ENCODE measurements around the gene METTL8.
"Not testable (repeated sequence)": the region's sequence is repeated elsewhere in the genome, so short reads cannot be mapped to it uniquely, and the experiment has no call there.

Gene METTL8

DNA sequence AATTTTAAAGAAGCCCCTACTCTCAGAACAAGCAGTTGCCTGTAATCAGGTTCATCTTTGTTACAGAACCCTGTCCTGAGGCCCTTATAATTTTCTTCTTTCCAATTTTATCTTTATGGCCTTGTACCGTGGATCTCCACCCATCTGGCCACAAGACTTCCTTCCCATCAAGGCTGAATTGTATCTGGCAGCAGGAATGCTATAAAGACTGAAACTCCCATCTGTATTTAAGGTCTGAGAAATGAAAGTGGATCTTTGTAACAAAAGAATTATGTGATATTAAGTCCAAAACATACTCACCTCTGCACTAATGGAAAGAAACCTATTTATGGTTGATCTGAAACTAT, 91.8 kb downstream of the METTL8 start:
- DNase-seq = no peak

DNA sequence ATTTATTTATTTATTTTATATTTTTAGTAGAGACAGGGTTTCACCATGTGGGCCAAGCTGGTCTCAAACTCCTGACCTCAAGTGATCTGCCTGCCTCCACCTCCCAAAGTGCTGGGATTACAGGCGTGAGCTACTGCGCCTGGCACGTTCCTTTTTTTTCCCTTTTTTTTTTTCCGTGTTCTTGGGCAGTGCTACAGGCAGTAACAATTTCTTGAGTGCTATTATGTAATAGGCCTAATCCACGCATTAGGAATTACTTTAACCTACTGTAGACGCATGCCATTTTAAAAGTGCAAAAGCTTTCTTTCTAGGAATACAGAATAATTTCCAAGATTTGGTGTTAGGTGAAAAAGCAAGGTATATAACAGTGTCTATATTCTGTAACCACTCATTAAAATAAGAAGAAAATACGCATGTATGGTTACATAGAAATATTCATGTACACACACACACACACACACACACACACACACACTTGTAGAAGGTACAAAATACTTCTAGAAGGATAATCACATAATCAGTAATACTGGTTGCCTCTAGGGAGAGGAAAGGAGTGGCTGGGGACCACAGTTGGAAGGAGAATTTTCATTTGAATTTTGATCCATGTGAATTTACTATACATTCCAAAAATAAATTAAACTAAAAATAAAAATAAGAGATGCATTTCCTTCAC, 92.3 kb downstream of the METTL8 start:
- no peak for DNase-seq

DNA sequence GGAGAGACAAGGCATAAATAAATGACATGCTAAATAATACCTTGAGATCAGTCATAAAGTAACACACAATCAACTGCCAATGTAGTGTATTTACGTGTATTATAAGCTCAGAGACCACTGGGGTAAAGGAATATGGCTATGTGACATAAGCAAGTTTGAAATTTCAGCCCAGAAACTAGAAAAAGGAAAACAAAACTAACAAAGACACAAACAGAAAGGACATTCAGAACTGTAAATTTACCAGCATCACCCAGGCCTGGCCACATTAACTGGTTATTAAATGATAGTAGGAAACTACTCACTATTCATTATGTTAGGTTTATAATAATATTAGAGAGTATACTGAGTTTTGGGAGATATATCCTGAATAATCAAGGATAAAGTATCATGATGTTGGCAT, 98.8 kb downstream of the METTL8 start:
- no peak for DNase-seq

DNA sequence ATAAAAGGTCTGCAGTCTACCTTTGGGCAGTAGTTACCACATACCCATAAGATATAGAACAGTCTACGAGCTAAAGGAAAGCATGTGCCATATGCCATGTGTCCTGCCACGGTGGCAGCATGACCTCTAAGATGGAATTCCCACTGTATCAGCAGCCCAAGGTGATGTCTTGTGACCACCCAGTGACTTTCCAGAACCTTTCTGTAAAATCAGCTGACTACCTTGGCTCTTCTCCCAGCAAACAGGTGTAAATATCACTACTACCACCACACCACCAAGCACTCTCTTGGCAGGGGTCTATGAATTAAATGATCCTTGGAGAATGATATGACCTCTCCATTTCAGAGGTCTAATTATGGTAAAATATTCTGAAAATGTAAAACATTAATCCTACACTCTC, 99.6 kb downstream of the METTL8 start:
- no peak for DNase-seq

DNA sequence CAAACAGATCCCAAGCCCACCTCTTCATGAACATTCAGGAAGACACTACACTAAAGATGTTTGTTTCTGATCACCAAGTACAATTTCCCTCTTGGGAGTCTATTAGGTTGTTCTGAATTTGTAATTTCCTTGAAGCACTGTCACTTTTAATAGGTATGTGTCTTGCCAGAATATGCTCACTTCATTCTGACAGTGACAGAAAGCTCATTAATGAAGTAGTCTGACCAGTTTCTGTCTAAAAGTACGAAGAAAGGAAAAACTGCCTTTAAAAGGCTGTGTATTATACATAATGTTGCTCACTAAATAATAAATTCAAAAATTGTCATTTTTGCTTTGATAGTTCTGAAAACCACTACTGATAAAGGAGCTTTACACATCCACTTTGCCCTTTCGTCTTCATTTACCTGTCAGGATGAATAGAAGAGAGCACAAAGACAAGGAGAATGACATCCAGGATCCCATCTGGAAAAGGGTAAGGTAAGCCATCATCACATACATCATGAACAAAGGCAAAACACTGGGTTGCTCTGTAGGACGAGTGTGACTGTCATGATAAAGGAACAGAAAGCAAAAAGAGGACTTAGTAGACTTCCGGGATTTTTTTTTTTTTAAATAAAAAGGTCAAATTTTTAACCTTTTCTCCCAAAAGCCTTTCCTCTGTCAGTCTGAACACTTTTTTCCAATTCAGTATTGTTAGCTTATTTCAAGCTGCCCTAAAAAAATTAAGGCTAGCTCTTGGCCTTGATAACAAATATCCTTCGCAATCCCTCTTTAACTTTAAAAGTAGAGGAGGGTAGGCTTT, 103.4 kb downstream of the METTL8 start:
- no peak for DNase-seq

DNA sequence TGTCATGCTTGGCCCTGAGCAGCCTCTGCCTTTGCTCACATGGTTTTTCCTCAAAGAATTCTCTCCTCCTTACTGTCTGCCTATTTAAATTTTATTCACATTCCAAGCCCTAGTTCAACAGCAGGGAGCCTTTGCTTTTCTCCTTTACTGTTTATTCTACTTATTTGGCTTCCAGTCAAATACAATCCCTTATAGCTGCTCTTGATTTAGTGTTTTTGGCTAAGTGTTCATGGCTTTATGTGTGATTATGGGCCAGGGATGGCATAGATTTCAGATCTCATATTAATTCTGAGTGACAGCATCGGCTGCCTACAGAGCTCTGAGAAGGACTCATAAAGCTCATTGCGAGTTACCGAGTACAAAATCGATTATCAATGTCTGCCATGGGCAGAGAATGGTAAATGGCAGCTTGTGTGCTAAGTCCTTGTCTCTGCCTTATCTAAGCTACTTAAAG, 106.7 kb downstream of the METTL8 start:
- DNase-seq = no peak

DNA sequence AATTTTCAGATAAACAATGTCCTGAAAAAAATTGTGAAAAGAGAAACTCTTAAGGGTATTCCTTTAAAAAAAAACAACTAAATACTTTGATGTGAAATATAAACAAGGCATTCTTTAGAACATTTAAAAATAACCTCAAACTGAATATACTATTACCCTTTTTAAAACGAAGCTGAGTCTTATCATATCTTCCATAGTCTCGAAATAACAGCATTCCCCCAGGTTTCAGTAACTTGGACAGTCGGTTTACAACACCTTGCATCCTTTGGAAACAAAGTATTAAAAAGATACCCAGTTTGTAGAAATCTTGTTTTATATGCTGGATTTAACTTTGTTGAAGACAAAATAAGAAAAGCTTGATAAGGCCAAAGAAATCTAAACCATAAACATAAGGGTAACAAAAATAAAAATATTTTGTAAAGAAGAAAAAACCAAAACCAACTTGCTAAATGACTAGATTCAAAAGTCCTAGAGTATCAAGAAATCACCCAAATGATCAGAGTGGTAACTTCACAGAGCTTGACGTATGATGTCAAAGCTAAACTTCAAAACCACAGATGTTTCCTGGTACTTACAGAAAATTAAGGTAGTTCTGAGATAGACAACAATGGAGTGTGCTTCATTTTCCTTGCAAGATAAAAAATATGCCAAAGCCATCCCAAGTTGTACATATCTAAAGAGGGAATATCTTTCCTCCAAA, 107.8 kb downstream of the METTL8 start:
- DNase-seq = no peak

DNA sequence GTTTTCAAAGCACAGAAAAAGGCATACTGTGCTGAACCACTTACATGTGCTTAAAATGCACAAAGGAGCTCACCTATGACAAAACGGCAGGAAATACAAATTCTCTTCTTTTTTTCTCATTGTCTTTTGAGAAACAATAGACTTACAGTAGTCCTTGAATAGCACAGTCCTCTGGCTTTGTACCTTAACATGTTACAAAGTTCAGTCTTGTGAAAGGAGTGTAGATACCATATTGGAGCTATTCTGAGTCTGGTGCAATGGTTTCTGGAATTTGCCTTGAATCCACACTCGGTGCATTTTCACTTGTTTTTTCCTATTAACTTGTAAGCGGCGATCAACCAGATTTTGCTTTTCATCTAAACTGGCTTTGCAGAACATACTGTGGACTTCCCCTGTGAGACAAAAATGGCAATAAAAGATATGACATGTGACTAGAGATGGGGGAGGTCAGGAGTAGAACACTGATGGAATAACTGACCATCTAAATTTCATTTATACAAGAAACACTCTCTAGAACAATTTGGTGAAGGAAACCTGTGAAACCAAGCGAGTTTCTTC, 109.7 kb downstream of the METTL8 start:
- no peak for DNase-seq

DNA sequence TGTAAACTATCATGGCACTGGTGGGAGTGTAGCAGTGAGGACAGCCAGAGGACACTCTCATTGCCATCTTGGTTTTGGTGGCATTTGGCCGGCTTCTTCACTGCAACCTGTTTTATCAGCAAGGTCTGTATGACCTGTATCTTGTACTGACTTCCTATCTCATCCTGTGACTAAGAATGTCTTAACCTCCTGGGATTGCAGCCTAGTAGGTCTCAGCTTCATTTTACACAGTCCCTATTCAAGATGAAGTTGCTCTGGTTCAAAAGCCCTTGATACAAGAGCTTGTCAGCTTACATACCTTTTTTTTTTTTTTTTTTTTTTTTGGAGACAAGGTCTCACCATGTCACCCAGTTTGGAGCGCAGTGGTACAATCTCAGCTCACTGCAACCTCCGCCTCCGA, 110.9 kb downstream of the METTL8 start:
- DNase-seq = no peak

DNA sequence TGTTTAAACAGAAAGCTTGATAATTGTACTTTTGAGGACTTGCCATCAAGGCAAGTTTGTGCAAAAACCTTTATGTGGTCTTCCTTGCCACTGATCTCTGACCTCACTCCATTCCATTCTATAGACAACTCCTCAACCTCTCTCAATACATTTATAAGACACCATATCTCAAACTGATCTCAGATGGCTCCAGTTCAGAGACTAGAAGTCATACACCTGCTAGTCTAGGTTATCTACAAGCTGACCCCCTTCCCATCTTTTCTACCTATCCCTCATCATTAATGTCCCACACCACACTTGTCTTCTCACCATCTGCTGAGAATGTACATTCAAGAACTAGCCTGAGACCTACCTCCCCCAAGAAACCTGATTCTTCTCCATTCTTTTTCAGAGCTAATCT, 113.1 kb downstream of the METTL8 start:
- DNase-seq = no peak

DNA sequence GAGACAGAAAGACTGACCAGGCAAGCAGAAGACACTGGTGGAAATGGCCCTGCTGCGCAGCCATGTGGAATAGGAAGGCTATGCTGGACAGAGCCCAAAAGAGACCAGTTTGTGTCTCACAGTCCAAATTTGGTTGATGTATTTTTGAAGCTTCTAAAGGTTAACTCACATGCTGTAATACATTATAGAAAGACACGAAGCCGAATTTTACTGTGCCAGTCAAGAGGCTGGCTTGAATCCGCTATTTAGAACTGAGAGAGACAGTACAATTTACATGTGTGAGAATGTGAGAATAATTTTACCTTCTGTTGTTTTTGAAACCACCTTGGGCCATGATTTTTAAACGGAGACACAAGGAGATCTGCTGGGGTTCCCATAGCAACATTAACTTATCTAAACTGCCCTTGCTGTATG, 113.6 kb downstream of the METTL8 start:
- DNase-seq = no peak

DNA sequence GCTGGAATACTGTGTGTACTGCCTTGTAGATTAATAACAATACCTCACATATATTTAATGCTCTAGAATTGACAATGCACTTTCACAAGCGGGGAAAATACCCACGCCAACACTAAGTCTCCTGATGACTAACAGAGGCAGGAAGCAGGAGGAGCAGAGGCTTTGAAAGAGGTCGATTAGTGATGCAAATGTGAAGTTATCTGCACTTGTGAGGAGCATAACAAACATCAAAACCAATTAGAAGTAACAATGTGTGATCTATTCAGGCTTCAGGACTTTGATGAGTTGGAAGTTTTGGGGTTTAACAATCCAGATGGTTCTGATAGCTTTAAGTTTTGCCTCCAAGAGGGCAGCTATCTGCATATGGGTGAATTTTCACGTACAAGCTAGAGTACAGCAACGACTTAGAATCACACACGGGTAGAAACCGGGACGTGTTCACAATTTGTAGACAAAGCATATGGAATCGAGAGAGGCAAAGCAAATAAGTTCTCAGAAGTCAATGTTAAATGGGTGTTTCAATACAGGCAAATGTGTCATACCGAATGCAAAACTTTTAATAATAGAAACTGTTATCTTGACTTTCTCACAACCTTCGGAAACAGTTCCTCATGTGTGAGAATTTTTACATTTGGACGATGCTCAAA, 114.5 kb downstream of the METTL8 start:
- DNase-seq = no peak

DNA sequence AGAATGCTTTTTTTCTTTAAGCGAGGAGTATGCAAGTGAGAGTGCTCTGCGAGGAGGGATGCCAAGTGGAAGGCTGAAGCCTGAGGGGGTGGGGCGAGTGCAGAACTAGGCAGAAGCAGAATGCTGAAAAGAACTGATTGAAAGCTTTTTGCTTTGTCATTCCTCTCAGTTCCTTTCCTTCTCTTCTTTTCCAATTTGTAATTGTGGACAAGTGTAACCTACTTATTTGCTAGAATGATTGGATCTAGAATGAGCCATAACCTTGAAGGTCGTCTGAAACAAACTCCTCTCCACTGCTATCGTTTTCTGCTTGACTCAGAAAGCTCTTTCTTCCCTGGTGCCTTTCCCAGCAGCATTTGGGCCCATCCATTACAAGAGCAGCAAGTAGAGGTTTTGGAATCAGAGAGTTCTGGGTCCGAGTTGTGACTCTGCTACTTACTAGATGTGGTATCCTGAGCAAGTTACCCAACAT, 115.3 kb downstream of the METTL8 start:
- no peak for DNase-seq

DNA sequence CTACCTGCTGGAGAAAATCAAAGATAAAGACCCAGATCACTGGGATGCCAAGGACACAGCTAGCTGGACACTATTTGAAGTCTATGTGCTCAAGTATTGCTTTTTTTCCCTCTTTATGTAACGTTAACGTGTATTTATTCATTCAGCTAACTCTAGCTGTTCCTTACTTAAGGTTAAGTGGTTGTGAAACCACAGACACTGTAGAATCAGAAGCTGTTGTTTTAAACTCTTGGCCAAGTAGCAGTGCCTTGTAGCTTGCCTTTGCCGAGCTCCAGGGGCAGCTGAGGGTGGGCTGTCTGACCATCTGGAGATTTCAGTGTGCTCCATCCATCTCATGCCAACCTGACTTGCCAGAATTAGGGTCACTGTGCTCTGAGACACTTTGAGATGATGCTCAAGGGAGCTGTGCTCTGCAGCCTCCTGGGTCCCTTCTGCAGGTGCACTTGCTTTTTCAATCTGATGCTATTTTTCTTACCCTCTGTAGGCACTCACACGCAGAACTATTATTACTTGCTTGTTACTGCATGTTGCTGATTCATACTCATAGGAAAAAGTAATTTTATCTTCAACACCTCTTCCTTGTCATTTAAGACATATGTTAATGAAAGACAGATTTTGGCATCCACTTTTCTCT, 116.2 kb downstream of the METTL8 start:
- DNase-seq = no peak

DNA sequence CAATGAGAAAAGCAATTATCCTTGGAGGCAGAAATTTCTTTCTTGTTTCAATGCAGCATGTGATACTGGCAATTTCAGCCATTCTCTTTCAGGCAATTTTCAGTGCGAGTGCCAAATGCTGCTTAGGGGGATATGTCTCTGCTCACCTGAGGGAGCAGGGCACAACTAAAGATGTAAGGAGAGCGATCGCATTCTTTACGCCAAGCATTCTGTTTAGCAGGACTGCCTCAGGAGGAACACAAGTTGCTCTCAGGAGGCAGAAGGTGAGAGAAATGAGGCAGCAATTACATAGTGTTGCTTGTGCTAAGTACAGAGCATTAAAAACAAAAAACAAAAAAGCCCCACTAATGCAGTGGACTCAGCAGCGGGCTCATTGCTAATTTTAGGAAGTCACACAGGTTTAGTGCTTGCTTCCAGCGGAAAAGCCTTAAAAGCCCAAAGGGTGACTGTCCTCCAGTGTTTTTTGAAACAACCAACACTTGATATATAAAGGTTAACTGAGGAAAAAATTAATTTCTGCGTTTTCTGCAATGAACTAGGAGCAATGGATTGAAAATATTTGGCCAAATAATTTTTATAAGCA, 116.9 kb downstream of the METTL8 start:
- DNase-seq = no peak

DNA sequence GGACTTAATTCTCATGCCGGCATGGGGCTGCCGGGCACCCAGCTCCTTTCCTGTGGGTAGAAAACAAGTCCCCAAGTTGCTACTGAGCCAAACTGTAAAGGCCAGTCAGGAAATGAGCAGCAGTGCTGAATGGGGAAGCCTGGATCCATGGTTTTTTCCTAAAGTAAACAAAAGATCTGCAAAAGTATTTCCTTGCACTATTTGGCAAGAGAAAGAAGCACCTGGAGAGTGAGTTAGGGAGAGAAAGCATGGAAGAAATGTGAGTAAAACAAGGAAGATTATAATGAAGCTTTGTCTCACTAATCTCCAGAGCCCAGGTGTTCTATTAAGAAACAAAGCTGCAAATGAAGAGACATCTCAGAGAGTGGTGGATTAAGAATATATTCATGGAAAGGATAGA, 117.6 kb downstream of the METTL8 start:
- DNase-seq = no peak

DNA sequence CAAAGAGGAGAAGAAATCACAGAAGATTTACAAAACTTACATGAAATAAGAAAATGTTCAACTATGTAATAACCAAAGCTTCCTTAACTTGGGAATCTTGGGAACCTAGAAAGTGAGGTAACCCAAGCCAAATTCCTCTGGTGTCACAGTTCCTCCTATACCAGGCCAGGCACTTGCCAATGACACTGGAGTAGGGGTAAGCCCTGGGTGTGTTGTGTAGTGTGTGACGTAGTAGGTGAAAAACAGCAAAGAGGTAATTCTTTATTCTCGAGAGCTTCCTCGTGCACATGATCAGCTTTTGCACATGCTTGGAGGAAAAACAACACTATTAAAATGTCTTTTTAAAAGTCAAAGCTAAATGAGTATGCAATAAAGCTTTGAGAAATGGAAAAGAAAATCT, 118.0 kb downstream of the METTL8 start:
- no peak for DNase-seq

DNA sequence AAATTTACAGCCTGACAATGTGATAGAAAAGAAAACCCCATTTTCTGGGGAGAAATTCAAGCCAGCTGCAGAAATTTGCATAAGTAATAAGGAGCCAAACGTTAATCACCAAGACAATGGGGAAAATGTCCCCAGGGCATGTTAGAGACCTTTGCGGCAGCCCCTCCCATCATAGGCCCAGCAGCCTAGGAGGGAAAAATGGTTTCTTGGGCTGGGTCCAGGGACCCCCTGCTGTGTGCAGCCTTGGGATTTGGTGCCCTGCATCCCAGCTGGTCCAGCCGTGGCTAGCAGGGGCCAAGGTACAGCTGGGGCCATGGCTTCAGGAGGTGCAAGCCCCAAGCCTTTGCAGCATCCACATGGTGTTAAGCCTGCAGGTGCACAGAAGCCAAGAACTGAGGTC, 121.6 kb downstream of the METTL8 start:
- not testable (repeated sequence) for DNase-seq

DNA sequence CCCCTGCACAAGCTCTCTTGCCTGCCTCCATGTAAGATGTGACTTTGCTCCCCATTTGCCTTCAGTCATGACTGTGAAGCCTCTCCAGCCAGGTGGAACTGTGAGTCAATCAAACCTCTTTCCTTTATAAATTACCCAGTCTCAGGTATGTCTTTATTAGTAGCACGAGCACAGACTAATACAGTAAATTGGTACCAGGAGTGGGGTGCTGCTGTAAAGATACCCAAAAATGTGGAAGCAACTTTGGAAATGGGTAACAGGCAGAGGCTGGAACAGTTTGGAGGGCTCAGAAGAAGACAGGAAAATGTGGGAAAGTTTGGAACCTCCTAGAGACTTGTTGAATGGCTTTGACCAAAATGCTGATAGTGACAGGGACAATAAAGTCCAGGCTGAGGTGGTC, 122.2 kb downstream of the METTL8 start:
- not testable (repeated sequence) for DNase-seq

DNA sequence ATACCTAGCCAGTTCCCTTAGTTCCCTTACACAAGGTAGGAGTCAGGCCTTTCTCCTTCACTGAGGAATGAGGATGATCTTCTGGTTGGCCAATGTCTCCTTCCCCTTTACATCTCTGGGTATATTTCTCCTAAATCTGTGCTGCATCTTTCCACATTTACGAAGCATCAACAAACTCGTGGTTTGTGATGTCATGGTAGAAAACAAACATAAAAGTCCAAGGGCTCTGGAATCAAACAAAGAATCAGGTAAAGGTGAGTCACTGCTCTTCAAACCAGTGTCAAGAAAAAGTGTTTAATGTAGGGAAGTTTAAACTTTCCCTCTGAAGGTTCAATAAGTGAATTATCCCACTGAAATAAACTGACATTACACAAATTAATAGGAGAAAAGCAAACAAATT, 122.9 kb downstream of the METTL8 start:
- DNase-seq = no peak

DNA sequence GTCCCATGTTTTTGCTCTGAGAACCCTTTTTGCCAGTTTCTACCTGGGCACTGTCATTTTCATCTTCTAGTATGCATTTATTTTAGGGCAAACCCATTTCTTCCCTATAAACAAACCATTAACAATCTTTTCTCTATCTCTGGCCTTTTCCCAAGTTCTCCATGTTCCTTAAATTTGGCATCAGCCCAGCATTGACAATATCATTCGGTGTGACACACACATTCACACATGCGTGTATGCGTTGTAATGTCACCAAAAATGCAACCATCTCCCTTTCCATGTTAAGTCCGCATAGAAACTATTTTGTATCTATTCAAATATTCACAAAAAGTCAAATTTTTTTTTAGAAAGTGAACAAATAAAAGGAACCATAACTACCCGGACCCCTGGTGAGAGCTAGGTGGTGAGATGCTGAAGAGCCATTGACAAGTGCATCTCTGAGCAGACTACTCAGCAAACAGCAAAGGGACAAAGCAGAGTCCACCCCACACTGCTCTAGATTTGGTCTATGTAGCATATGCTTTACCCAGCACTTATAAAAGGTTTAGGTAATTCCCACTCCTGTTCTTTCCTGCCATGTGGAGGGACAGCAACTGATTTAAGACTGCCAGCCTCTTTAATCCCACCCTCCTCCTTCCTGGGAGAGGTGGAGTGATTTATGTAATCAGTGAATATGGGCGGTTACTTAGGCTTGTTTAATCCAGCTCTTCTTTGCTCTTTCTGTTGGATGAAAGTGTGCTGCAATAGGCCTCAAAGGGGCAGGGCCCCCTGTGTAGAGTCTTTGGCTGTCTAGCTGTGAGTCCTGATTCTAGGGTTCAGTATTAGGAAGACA, 124.1 kb downstream of the METTL8 start:
- DNase-seq = no peak

All from HCEC 1CT (cell line).